NCI-H1436 (cell line): ENCODE results near the gene RINT1.
"Not testable (repeated sequence)": the region's sequence is repeated elsewhere in the genome, so short reads cannot be mapped to it uniquely, and the experiment has no call there.

Experiments
- DNase-seq: peaks from one replicate; lab custom pipeline; 2025; lab: John Stamatoyannopoulos, UW

Gene RINT1

DNA sequence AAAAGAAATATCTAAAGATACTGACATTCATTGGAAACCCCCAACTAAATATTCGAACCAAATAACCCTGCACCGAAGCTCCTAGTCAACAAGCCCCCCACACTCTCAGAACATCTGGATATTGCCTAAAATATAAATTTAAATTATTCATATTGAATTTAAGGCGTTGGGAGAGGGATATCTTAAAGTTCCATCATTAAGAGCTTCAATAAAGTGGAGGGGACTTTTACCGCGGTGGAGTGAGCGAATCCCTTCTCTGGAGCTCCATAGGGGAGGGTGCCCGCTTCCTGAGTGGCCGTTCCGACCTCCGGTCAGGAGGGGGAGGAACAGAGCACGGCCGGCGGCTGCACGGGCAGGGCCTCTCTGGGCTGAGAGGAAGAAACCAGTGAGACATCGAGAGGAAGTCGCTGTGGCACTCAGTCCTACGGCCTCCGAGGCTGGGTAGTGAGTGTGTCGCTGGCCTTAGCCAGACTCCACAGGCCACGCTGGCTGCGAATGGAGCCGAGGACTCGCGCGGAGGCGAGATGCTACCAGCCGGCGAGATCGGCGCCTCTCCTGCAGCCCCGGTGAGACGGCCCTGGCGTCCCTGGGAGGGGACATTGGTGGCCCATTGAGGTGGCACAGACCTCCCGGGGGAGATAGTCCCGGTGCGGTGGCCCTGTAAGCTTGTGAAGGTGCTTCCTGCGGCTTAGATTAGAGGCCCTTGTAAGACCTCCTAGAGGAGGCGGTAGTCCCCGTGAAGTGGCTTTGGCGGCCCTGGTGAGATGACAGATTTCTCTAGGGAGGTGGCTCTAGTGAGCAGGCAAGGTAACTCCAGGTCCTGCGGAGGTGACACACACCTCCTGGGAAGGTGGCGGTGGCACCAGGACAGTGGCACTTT lies at the start of gene RINT1:
RINT1 (plus strand) TSS at position 410 of the 880 bp plus-strand sequence; CDS start at position 525, 115 bp downstream.
- peak; percentile 90 for DNase-seq

- DNase-seq: no peak
These were observed 44.1 kb upstream of the RINT1 start for GRCh38 chr7:105487579-105488571.

GRCh38 chr7:105489409-105489808 lies 42.6 kb upstream of the RINT1 start:
- no peak for DNase-seq

GRCh38 chr7:105493196-105493922 lies 38.6 kb upstream of the RINT1 start:
- no peak for DNase-seq

GRCh38 chr7:105493923-105494315 lies 38.1 kb upstream of the RINT1 start:
- no peak for DNase-seq

GRCh38 chr7:105496521-105496920 lies 35.5 kb upstream of the RINT1 start:
- DNase-seq: no peak

GRCh38 chr7:105497016-105497415 lies 35.0 kb upstream of the RINT1 start:
- no peak for DNase-seq

GRCh38 chr7:105502173-105502572 lies 29.8 kb upstream of the RINT1 start:
- no peak for DNase-seq

GRCh38 chr7:105512415-105512814 lies 19.6 kb upstream of the RINT1 start:
- no peak for DNase-seq

DNA sequence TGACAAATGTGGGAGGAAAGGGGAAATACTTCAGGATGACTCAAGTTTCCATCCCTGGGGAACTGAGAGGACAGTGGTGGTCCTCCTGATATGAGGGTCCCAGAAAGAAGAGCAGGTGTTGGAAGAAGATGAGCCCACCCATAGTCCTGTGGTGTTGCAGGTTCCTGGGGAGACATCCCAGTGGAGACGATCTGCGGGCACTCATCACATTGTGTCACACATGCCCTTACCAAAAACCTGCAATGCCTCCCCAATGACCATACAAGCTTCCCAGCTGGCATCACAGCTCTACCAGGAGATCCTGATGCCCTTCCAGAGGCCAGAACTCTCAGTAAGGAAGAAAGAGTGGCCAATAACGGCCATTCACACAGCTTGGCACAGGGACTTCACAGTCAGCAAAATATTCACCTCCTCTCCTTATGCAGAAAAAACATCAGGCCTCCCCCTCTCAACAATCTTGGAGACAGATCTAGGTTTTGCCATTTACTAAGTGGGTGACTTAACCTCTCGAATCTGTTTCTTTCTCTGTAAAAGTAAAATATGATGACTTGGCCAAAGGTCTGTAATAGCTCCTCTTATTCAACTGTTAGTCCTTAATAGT lies 19.0 kb upstream of the RINT1 start:
- DNase-seq: no peak

GRCh38 chr7:105515610-105516009 lies 16.4 kb upstream of the RINT1 start:
- DNase-seq: not testable (repeated sequence)

DNA sequence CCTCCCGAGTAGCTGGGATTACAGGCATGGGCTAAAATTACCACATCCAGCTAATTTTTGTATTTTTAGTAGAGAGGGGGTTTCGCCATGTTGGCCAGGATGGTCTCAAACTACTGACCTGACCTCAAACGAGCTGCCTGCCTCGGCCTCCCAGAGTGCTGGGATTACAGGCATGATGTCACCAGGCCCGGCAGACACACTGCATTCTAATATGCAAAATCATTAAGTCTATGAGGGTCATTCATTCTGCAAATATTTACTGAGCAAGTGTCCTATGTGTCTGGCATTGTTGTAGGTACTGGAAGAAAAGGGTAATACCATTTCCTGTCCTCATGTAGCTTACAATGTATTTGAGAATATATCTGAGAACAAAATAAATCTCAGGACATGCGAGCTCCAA lies 12.6 kb upstream of the RINT1 start:
- DNase-seq: no peak

DNA sequence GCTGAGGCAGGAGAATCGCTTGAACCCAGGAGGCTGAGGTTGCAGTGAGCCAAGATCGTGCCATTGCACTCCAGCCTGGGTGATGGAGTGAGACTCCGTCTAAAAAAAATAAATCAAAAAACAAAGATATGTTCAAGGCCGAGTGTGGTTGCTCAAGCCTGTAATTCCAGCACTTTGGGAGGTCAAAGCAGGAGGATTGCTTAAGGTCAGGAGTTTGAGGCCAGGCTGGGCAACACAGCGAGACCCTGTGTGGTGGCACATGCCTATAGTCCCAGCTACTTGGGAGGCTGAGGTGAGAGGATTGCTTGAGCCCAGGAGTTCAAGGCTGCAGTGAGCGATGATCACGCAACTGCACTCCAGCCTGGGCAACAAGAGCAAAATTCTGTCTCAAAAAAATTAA lies 11.4 kb upstream of the RINT1 start:
- DNase-seq: not testable (repeated sequence)

DNA sequence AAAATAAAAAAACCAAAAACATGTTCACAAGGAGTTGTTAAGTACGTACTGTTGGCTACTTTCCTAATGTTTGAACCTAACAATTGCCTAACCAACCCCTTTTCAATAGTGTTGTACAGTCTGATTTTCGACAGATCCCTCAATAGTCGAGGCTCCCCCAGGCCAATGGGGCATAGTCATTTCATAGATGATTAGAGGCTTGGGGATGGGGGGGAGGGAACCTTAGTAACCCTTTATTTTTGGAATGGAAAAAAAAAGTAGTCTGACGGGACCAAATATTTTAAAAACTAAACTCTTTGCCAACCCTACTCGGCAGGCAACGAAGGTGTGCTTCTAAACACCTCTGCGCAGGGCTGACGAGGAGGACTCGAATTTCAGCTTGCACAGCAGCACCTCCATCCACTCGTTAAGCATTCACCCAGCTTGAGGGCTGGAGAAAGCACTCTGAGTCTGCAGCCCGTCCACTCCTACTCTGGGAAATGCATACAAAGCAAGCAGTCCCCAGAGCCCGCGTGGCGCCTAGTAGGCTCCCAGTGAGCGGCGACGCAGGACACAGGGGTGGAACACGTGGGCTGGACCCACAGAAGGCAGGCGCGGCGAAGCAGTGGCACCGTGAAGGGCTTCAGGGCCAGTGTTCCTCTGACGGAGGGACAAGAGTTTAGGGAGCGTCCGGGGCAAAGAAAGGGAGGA lies 10.8 kb upstream of the RINT1 start:
- peak; percentile 58 for DNase-seq

DNA sequence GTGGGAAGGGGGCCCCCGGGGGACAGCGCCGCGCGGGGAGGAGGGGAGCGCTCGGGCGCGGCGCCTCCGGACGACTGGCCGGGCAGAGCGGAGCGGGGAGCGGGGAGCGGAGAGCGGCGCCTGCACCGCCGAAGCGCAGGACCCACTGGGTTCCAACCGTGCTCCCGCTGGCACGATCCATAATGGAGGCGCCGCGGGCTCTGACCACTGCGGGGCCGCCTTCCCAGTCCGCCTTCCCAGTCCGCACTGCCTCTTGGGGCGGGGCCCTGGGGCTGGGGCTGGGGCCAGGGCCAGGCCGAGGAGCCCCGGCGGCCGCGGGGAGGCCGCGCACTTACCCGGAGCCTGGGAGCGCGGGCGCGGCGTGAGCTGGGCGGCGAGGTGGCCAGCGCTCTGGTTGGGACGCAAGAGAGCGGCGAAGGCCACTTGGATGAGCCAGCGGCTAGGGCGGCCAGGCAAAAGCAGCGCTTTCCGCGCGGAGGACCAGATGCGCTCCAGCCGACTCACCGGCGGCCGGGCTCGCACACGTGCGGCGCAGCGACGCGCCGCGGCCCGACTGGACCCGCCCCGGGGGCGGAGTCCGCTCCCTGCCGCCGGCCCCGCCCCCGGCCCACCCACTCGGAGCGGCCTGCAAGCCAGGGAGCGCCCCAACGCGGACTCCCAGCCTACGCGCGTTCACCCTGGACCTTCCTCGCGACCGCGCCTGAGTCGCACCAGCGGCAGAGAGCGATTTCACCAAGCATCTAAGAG lies 10.1 kb upstream of the RINT1 start, which contains the start of gene PUS7:
PUS7 (minus strand) TSS at position 555 of the 747 bp plus-strand sequence. CDS start 13,759 bp downstream, outside the sequence.
- DNase-seq: peak; percentile 82

DNA sequence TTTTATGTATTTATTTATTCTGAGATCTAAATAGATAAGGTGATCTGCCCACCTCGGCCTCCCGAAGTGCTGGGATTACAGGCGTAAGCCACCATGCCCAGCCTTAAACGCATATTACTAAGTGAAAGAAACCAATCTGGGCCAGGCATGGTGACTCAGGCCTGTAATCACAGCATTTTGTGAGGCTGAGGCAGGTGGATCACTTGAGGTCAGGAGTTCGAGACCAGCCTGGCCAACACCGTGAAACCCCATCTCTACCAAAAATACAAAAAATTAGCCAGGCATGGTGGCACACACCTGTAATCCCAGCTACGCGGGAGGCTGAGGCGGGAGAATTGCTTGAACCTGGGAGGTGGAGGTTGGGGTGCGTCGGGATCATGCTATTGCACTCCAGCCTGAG lies 7.6 kb upstream of the RINT1 start:
- not testable (repeated sequence) for DNase-seq

- no peak for DNase-seq
These were observed 7.2 kb upstream of the RINT1 start for GRCh38 chr7:105524840-105525239.

- DNase-seq: not testable (repeated sequence)
These were observed 4.3 kb upstream of the RINT1 start for GRCh38 chr7:105527737-105528136.

DNA sequence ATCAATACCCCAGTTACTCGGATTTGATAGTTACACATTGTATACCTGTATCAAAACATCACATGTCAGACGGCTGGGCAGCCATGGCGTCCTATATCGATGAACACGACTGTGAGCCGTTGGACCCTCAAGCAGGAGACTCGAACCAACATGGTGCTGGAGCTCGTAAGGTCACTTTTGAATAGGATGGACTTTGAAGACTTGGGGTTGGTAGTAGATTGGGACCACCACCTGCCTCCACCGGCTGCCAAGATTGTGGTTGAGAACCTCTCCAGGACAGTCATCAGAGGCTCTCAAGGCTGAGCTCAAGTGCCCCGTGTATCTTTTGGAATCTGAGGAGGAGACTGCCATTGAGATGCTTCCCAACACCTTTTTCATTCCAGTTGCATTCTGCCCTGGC lies 1.9 kb upstream of the RINT1 start:
- no peak for DNase-seq

DNA sequence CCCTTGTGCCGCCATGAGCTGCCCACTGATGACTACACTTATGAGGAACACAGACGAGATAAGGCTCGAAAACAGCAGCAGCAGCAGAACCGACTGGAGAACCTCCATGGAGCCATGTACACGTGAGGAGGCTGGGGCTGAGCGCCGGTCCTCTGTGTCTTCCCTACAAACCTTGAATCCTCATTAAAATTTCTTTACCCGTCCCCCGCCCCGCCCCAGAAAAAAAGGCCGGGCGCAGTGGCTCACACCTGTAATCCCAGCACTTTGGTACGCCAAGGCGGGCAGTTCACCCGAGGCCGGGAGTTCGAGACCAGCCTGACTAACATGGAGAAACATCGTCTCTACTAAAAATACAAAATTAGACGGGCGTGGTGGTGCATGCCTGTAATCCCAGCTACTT lies 1.5 kb upstream of the RINT1 start:
- DNase-seq: no peak
